OCI-LY7 (cell line): ENCODE results near the gene RNF145. TPM values are rescaled to one million over a fixed set of nuclear protein-coding genes. Genes with fewer than 3 reads are reported as not detected.

Experiments
- BruUV-seq: library from RNA; stranded (reverse); fragments of 400-500 nt; replicated peaks from 2 replicates; lab custom pipeline; 2021; lab: Mats Ljungman, UMichigan
- CTCF ChIA-PET: fragments of 300-600 bp; sonication (Branson Sonifier 250); formaldehyde crosslinking; loops from one replicate; lab custom pipeline; 2022; ENCODE audit warnings: antibody characterized with exemption; ENCODE audit not compliant: unreplicated experiment; lab: Charles Lee
- POLR2A ChIA-PET: fragments of 300-600 bp; sonication (Branson Sonifier 250); formaldehyde crosslinking; loops from one replicate; lab custom pipeline; 2022; ENCODE audit warnings: antibody characterized with exemption; lab: Charles Lee
- DNase-seq: peaks from one replicate; pipeline ENCODE4 v3.0.0-alpha.2; 2015; ENCODE audit warnings: low spot score
- H2AFZ ChIP-seq: fragments of 200-600 bp; sonication (generic), shearing (Covaris generic); 2 replicates; pipeline ENCODE4 v1.6.1; 2014; ENCODE audit warnings: mild to moderate bottlenecking, antibody characterized with exemption, low read length, moderate library complexity
- H3K27ac ChIP-seq: fragments of 200-600 bp; sonication (generic); 2 replicates; pipeline ENCODE4 v1.5.1; 2014; ENCODE audit warnings: mixed run types, low read depth, mild to moderate bottlenecking, moderate library complexity, low read length, inconsistent platforms; ENCODE audit not compliant: poor library complexity, severe bottlenecking
- H3K36me3 ChIP-seq: fragments of 200-600 bp; sonication (generic); 2 replicates; pipeline ENCODE4 v1.6.1; 2014; ENCODE audit warnings: mild to moderate bottlenecking, antibody characterized with exemption, low read length, moderate library complexity, mixed read lengths; ENCODE audit not compliant: insufficient read depth
- H3K4me1 ChIP-seq: fragments of 200-600 bp; sonication (generic); 2 replicates; pipeline ENCODE4 v1.5.1; 2014; ENCODE audit warnings: mild to moderate bottlenecking, low read length; ENCODE audit not compliant: insufficient read depth, poor library complexity, severe bottlenecking
- H3K4me2 ChIP-seq: fragments of 200-600 bp; sonication (generic); 2 replicates; pipeline ENCODE4 v1.6.1; 2014; ENCODE audit warnings: mild to moderate bottlenecking, low read length
- H3K4me3 ChIP-seq: fragments of 200-600 bp; sonication (generic); 2 replicates; pipeline ENCODE4 v1.5.1; 2014; ENCODE audit warnings: mild to moderate bottlenecking, low read depth, low read length; ENCODE audit not compliant: poor library complexity, severe bottlenecking
- H3K79me2 ChIP-seq: fragments of 200-600 bp; sonication (generic); 2 replicates; pipeline ENCODE4 v1.6.1; 2016; ENCODE audit warnings: low read depth, mild to moderate bottlenecking, low read length, moderate library complexity, mixed read lengths; ENCODE audit not compliant: insufficient read depth
- H3K9me2 ChIP-seq: fragments of 200-600 bp; sonication (generic); 2 replicates; pipeline ENCODE4 v1.6.1; 2016; ENCODE audit warnings: mild to moderate bottlenecking, low read length, mixed read lengths; ENCODE audit not compliant: insufficient read depth
- H3K9me3 ChIP-seq: fragments of 200-600 bp; sonication (generic); 2 replicates; pipeline ENCODE4 v1.6.1; 2014; ENCODE audit warnings: mild to moderate bottlenecking, mixed run types, low read length, mixed read lengths
- H4K20me1 ChIP-seq: fragments of 200-600 bp; sonication (generic); 2 replicates; pipeline ENCODE4 v1.6.1; 2014; ENCODE audit warnings: mild to moderate bottlenecking, antibody characterized with exemption, low read length, moderate library complexity, mixed read lengths; ENCODE audit not compliant: insufficient read depth
- EZH2phosphoT487 ChIP-seq: fragments of 200-600 bp; sonication (generic); IDR thresholded peaks from 2 replicates; pipeline ENCODE4 v1.6.1; 2018; ENCODE audit warnings: low read depth, borderline replicate concordance, mild to moderate bottlenecking, mixed run types, antibody characterized with exemption, low read length, moderate library complexity, mixed read lengths
- intact Hi-C: fragments of 100-400 bp; cut with micrococcal nuclease; formaldehyde crosslinking; loops from one replicate; pipeline ENCODE4 v1.10.0; 2022; ENCODE audit not compliant: unreplicated experiment
- total RNA-seq, 2 experiments: library from RNA; depleted of rRNA in 1 of 2; stranded (reverse); fragments of >200 nt in 1 of 2; shearing (Covaris generic) in 1 of 2; gene quantifications; 2 replicates each; pipeline ENCODE4 v1.2.3, GENCODE V29; 2014 to 2022
- TF ChIP-seq, protein P1 (sequence below): fragments of 200-600 bp; sonication (generic); conservative IDR thresholded peaks from 2 replicates; pipeline ENCODE4 v1.5.1; 2014; ENCODE audit warnings: mild to moderate bottlenecking, antibody characterized with exemption, low read length, moderate library complexity, mixed read lengths

The RNF145 gene
- total RNA-seq, 2 experiments from 2014 or later = 18.6 to 34.9 TPM

DNA sequence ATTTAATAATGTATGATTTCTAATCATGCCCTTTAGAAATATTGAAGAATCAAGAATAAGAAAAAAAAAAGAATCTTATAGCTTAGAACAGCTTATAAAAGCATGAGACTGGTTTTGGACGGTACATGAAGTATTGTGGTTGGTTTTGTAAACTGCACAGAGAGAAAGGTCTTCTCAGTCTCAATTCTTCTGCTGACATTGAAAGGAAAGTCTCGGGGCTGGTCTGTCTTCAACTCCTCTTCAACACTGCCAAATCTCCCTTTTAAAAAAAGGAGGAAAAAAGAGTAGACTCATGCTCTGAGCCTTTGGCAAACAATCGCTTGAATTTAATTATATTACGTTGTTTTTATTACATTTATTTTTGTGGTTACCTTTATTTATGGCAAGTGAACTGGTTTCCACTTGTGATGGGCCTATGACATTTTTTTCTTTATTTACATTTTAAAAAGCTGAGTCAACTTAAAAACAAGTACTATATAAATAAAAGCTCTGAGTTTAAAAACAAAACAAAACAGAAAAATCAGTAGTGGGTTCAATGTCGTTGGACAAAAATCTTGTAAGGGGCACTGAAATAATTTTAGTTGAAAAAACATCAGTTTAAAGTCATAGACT is 76.8 kb downstream of the RNF145 start:
- Histone ChIP-seq H4K20me1 (no peaks in the 10 kb centered on the region), H3K36me3 (no peaks in the 10 kb centered on the region), H2AFZ (0 out of 2 replicates have a peak overlapping the region, but pooled peaks have one; percentile 10), H3K9me2 (no peaks in the 10 kb centered on the region), H3K79me2 (no peaks in the 10 kb centered on the region), H3K4me1 (no peaks in the 10 kb centered on the region), H3K9me3 (no peaks in the 10 kb centered on the region), H3K4me2 (no peak overlapping the region), H3K4me3 (no peak overlapping the region), H3K27ac (no peak overlapping the region)
- intact Hi-C loops = loop anchor here (1.0 to 10.0 kb wide), 4 partner anchors 958 to 1370 kb away; no protein-coding TSS in a partner anchor
- TF ChIP-seq, protein P1, sequence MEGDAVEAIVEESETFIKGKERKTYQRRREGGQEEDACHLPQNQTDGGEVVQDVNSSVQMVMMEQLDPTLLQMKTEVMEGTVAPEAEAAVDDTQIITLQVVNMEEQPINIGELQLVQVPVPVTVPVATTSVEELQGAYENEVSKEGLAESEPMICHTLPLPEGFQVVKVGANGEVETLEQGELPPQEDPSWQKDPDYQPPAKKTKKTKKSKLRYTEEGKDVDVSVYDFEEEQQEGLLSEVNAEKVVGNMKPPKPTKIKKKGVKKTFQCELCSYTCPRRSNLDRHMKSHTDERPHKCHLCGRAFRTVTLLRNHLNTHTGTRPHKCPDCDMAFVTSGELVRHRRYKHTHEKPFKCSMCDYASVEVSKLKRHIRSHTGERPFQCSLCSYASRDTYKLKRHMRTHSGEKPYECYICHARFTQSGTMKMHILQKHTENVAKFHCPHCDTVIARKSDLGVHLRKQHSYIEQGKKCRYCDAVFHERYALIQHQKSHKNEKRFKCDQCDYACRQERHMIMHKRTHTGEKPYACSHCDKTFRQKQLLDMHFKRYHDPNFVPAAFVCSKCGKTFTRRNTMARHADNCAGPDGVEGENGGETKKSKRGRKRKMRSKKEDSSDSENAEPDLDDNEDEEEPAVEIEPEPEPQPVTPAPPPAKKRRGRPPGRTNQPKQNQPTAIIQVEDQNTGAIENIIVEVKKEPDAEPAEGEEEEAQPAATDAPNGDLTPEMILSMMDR = no peak
- TF ChIP-seq EZH2phosphoT487 = no peak
- ChIA-PET POLR2A (interaction anchor here (0.6 to 1.2 kb wide), 6 partner anchors 116 to 1140 kb away, joined by 3 to 4 read pairs (median 3); no protein-coding TSS in a partner anchor), CTCF (interaction anchor here (1.0 to 1.2 kb wide), 2 partner anchors 436 to 437 kb away, joined by 3 read pairs; no protein-coding TSS in a partner anchor)
- no TSS peak for BruUV-seq
- no peak for DNase-seq

DNA sequence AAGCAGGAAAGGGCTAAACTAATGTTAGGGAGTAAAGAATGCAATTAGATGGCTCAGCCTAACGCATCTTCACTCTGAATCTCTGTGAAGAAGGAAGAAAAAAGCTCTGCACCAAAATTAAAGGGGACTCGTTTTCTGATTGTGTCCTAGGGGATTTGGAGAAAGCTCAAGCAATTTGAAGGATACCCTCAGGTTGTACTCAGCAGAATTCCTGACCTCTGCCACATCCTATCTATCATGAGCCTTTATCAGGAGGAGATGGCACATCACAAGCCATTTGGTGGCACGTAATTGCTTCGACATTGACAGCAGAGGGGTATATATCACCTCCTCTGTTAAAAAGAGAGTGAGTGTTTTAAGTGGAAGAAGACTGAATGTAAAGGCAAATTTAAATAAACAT is 77.4 kb downstream of the RNF145 start:
- no peak for DNase-seq
- Histone ChIP-seq H3K27ac (no peak overlapping the region), H3K9me3 (no peaks in the 10 kb centered on the region), H3K4me2 (no peak overlapping the region), H4K20me1 (no peaks in the 10 kb centered on the region), H3K4me3 (no peak overlapping the region), H3K79me2 (no peaks in the 10 kb centered on the region), H3K4me1 (no peaks in the 10 kb centered on the region), H3K36me3 (no peaks in the 10 kb centered on the region), H3K9me2 (no peaks in the 10 kb centered on the region), H2AFZ (peak overlapping the region; percentile 10; the same call in 1 of the 2 replicates)
- BruUV-seq = no TSS peak
- CTCF ChIA-PET = interaction anchor here (1.0 to 1.2 kb wide), 2 partner anchors 435 to 436 kb away, joined by 3 read pairs; no protein-coding TSS in a partner anchor
- POLR2A ChIA-PET = interaction anchor here (0.6 to 1.2 kb wide), 6 partner anchors 438 to 1139 kb away, joined by 3 to 4 read pairs (median 3); no protein-coding TSS in a partner anchor
- intact Hi-C loops = loop anchor here (2.0 to 10.0 kb wide), 3 partner anchors 957 to 1369 kb away; no protein-coding TSS in a partner anchor
- TF ChIP-seq EZH2phosphoT487 = no peak
- TF ChIP-seq, protein P1 = no peak

DNA sequence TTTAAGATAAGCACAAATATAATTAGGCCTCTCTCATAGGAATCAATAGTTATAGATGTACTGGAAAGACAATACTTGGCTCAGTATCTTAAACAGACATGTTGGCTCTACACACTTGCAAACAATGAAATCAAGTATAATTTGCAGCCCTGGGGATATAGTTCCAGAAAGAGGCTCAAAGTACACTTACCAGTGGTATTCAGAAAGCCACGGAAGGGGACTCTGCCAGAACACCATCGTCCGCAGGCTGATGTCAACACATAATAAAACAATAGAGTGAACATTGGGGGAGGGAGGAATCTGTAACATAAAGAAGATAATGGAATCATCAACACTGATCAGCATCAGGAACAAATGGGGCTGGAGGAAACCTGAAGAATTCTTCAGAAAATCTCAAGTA is 78.5 kb downstream of the RNF145 start:
- H3K79me2 ChIP-seq = no peaks in the 10 kb centered on the region
- intact Hi-C loops = loop anchor here (10.0 kb wide), 1 partner anchor 1116 kb away; no protein-coding TSS in a partner anchor
- no peaks in the 10 kb centered on the region for H3K36me3 ChIP-seq
- H3K9me2 ChIP-seq = no peaks in the 10 kb centered on the region
- ChIA-PET POLR2A (no interaction called here), CTCF (no interaction called here)
- H2AFZ ChIP-seq = no peak overlapping the region
- no peak for DNase-seq
- no peak overlapping the region for H3K4me2 ChIP-seq
- BruUV-seq = no TSS peak
- no peak overlapping the region for H3K27ac ChIP-seq
- no peak overlapping the region for H3K4me3 ChIP-seq
- no peak for TF ChIP-seq EZH2phosphoT487
- TF ChIP-seq, protein P1 = no peak
- peaks cover 11% of the 10 kb centered on the region; the same call in 1 of the 2 replicates for H3K9me3 ChIP-seq
- no peaks in the 10 kb centered on the region for H4K20me1 ChIP-seq
- H3K4me1 ChIP-seq = no peaks in the 10 kb centered on the region
